Mesothelial cell of epicardium (in vitro differentiated cells): ENCODE data around the gene DIAPH2. TPM values are rescaled to one million over a fixed set of nuclear protein-coding genes. Genes with fewer than 3 reads are reported as not detected.

Source experiments
- DNase-seq, 2 experiments: peaks; one replicate each; pipeline ENCODE4 v3.0.0; 2021; ENCODE audit warnings: low spot score in 2 of 2; ENCODE audit not compliant: unreplicated experiment in 2 of 2
- H3K27ac Mint-ChIP-seq: 2 replicates; pipeline ENCODE4 v1.8.0; 2021; ENCODE audit warnings: mixed read lengths
- H3K27me3 Mint-ChIP-seq: 2 replicates; pipeline ENCODE4 v1.8.0; 2021; ENCODE audit warnings: low read depth, mixed read lengths
- H3K36me3 Mint-ChIP-seq: 2 replicates; pipeline ENCODE4 v1.8.0; 2021; ENCODE audit warnings: mixed read lengths
- H3K4me1 Mint-ChIP-seq: 2 replicates; pipeline ENCODE4 v1.8.0; 2021; ENCODE audit warnings: mixed read lengths
- H3K4me3 Mint-ChIP-seq: 2 replicates; pipeline ENCODE4 v1.8.0; 2021; ENCODE audit warnings: mild to moderate bottlenecking, moderate library complexity, mixed read lengths
- H3K9me3 Mint-ChIP-seq: 2 replicates; pipeline ENCODE4 v1.8.0; 2021; ENCODE audit warnings: mixed read lengths
- CTCF ChIP-seq: fragments of 200-600 bp; sonication (generic); IDR thresholded peaks from one replicate; pipeline ENCODE4 v1.5.0; 2021; ENCODE audit warnings: antibody characterized with exemption; ENCODE audit not compliant: unreplicated experiment
- total RNA-seq: library from RNA; stranded (reverse); gene quantifications from 3 replicates; pipeline ENCODE4 v1.2.1, GENCODE V29; 2021

Gene DIAPH2
- total RNA-seq, 1 donor from 2014 or later: 19.2 TPM

- Mint-ChIP-seq H3K27ac (no peak overlapping the region), H3K4me1 (no peaks in the 10 kb centered on the region), H3K9me3 (no peaks in the 10 kb centered on the region), H3K4me3 (no peak overlapping the region), H3K27me3 (no peaks in the 10 kb centered on the region), H3K36me3 (no peaks in the 10 kb centered on the region)
- DNase-seq: no peak
- TF ChIP-seq CTCF: no peak
These were observed 302.6 kb downstream of the DIAPH2 start for GRCh38 chrX:96987228-96987627.

GRCh38 chrX:96989830-96990571 is 305.4 kb downstream of the DIAPH2 start:
- Mint-ChIP-seq H3K4me1 (no peaks in the 10 kb centered on the region), H3K27ac (no peak overlapping the region), H3K9me3 (peaks cover 8% of the 10 kb centered on the region), H3K4me3 (no peak overlapping the region), H3K36me3 (no peaks in the 10 kb centered on the region), H3K27me3 (no peaks in the 10 kb centered on the region)
- DNase-seq: no peak
- TF ChIP-seq CTCF: no peak

- peaks cover 13% of the 10 kb centered on the region for H3K4me1 Mint-ChIP-seq
- TF ChIP-seq CTCF: no peak
- no peak overlapping the region for H3K4me3 Mint-ChIP-seq
- no peak overlapping the region for H3K27ac Mint-ChIP-seq
- H3K36me3 Mint-ChIP-seq: no peaks in the 10 kb centered on the region
- no peaks in the 10 kb centered on the region for H3K27me3 Mint-ChIP-seq
- H3K9me3 Mint-ChIP-seq: peaks cover 8% of the 10 kb centered on the region
- DNase-seq: no peak
These were observed 309.5 kb downstream of the DIAPH2 start for GRCh38 chrX:96994093-96994492.

GRCh38 chrX:96997196-96997595 is 312.6 kb downstream of the DIAPH2 start:
- H3K27ac Mint-ChIP-seq: no peak overlapping the region
- H3K27me3 Mint-ChIP-seq: no peaks in the 10 kb centered on the region
- H3K4me1 Mint-ChIP-seq: peaks cover 13% of the 10 kb centered on the region
- H3K9me3 Mint-ChIP-seq: peaks cover 20% of the 10 kb centered on the region
- H3K36me3 Mint-ChIP-seq: peaks cover 2% of the 10 kb centered on the region
- H3K4me3 Mint-ChIP-seq: no peak overlapping the region
- DNase-seq: no peak
- no peak for TF ChIP-seq CTCF

- Mint-ChIP-seq H3K27ac (no peak overlapping the region), H3K9me3 (peaks cover 24% of the 10 kb centered on the region), H3K4me3 (no peak overlapping the region), H3K4me1 (peaks cover 13% of the 10 kb centered on the region), H3K27me3 (no peaks in the 10 kb centered on the region), H3K36me3 (peaks cover 2% of the 10 kb centered on the region)
- no peak for DNase-seq
- TF ChIP-seq CTCF: no peak
These were observed 316.2 kb downstream of the DIAPH2 start for GRCh38 chrX:97000682-97001368.
